ENCODE measurements around the gene TSLP.

Gene TSLP

DNA sequence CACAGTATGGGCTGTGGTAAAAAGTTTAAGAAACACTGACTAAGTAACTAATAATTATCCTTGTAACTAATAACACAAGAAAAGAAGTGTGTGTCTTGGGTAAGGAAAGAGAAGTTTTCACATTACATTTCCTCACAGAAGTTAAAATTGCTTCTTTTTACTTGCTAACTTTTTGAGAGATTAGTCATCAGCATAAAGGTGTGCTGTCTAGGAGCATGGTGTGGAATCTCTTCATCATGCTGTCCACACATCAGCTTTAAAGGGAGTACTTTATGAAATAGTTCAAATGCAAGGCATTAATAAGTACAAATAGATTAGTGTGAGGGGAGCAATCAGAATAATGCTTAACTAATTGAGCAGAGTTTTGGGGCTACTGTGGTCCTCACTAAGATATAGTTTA lies 50.4 kb downstream of the TSLP start:
- H3K27ac ChIP-seq = no peak overlapping the region
- no peaks in the 10 kb centered on the region for H3K27me3 ChIP-seq (ENCODE audit: insufficient read depth, low read depth, severe bottlenecking)
- no peak for TF ChIP-seq CTCF (IDR thresholded peaks at IDR 0.05; ENCODE audit: low read depth, low read length)
- no peak for DNase-seq
- peaks cover 44% of the 10 kb centered on the region for H3K36me3 ChIP-seq
- H3K4me3 ChIP-seq (ENCODE audit: low read depth, low read length) = no peak overlapping the region
- no peaks in the 10 kb centered on the region for H3K9me3 ChIP-seq (ENCODE audit: severe bottlenecking)

DNA sequence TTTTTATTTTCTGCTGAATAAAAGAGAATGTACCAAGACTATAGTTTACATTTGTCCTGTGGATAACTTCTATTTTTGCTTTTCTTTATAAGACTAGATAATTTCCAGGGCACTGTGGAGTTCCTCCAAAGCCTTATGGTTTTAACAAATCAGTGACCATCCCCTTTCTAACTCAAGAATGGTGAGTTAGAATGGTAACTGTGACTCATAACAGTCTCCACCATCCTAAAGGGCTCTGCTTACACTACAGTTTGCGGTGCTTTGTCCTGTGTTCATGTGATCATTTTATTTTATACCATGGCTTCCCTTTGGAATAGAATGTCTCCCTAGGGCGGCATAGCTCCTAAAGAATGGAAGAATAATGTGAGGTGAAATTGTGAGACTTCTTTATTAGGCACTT lies 50.9 kb downstream of the TSLP start:
- H3K4me3 ChIP-seq (ENCODE audit: low read depth, low read length) = no peak overlapping the region
- TF ChIP-seq CTCF (IDR thresholded peaks at IDR 0.05; ENCODE audit: low read depth, low read length) = no peak
- peaks cover 46% of the 10 kb centered on the region for H3K36me3 ChIP-seq
- H3K27me3 ChIP-seq (ENCODE audit: insufficient read depth, low read depth, severe bottlenecking) = no peaks in the 10 kb centered on the region
- no peaks in the 10 kb centered on the region for H3K9me3 ChIP-seq (ENCODE audit: severe bottlenecking)
- no peak overlapping the region for H3K27ac ChIP-seq
- DNase-seq = no peak

DNA sequence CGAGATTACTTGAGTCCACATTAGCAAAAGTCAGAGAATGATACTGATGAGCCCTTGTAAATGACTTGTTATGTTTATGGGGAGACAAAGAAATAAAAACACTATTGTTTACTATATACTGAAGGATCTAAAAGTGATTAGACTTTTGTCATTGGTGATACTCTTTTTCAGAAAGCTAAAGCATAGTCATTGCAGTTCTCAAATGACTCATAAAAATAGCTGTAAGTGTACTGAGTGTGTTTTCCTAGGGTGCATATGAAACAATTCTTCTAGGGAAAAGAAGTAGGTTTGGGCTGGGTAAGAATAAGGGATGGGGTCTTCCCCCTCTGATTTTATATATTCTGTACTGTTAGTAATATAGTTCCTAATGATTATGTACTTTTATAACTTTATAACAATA lies 53.3 kb downstream of the TSLP start:
- no peak for TF ChIP-seq CTCF (IDR thresholded peaks at IDR 0.05; ENCODE audit: low read depth, low read length)
- no peak for DNase-seq
- H3K4me3 ChIP-seq (ENCODE audit: low read depth, low read length) = no peak overlapping the region
- H3K9me3 ChIP-seq (ENCODE audit: severe bottlenecking) = no peaks in the 10 kb centered on the region
- H3K27me3 ChIP-seq (ENCODE audit: insufficient read depth, low read depth, severe bottlenecking) = no peaks in the 10 kb centered on the region
- H3K36me3 ChIP-seq = peaks cover 42% of the 10 kb centered on the region
- no peak overlapping the region for H3K27ac ChIP-seq

DNA sequence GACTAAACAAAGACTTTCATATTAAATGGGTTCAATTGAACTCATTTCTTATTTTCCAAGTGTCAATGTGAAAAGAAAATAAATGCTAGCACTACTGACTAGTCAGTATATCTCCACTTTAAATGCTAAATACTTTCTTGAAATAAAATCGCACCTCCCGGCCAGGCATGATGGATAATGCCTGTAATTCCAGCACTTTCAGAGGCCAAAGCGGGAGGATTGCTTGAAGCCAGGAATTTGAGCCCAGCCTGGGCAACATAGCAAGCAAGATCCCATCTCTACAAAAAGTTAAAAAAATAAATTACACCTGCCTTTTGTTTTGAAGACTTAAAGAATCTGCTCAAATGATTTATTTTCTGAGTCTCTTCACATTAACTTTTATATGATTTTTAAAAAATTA lies 55.4 kb downstream of the TSLP start:
- no peak for DNase-seq
- Histone ChIP-seq H3K27me3 (ENCODE audit: insufficient read depth, low read depth, severe bottlenecking) (no peaks in the 10 kb centered on the region), H3K9me3 (ENCODE audit: severe bottlenecking) (no peaks in the 10 kb centered on the region), H3K36me3 (peaks cover 24% of the 10 kb centered on the region), H3K27ac (no peak overlapping the region), H3K4me3 (ENCODE audit: low read depth, low read length) (no peak overlapping the region)
- no peak for TF ChIP-seq CTCF (IDR thresholded peaks at IDR 0.05; ENCODE audit: low read depth, low read length)

Data from WERI-Rb-1 (cell line).